CMK (cell line): ENCODE results near the gene ZNF469.

Source experiments
- DNase-seq: peaks from one replicate; pipeline ENCODE4 v3.0.0-alpha.2; 2010; ENCODE audit warnings: low read depth

Gene ZNF469

DNA sequence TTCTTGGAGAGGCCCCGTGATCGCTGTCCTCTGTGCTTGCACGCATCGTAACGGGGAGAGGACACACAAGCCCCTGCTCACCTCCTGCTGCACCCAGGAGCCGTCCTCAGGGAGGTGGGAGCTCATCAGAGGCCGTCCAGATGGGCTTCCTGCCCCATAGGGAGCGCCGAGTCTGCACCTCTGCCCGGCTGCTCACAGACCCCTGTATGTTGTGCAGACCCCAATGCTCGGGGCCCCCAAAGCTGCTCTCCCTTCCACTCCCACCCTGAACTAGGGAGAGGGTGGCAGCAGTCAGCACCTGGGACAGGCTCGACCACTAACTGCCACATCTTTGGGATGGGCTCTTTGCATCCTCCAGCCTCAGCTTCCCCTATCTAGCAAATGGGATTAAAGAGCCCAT, 4.4 kb upstream of the ZNF469 start:
- no peak for DNase-seq

DNA sequence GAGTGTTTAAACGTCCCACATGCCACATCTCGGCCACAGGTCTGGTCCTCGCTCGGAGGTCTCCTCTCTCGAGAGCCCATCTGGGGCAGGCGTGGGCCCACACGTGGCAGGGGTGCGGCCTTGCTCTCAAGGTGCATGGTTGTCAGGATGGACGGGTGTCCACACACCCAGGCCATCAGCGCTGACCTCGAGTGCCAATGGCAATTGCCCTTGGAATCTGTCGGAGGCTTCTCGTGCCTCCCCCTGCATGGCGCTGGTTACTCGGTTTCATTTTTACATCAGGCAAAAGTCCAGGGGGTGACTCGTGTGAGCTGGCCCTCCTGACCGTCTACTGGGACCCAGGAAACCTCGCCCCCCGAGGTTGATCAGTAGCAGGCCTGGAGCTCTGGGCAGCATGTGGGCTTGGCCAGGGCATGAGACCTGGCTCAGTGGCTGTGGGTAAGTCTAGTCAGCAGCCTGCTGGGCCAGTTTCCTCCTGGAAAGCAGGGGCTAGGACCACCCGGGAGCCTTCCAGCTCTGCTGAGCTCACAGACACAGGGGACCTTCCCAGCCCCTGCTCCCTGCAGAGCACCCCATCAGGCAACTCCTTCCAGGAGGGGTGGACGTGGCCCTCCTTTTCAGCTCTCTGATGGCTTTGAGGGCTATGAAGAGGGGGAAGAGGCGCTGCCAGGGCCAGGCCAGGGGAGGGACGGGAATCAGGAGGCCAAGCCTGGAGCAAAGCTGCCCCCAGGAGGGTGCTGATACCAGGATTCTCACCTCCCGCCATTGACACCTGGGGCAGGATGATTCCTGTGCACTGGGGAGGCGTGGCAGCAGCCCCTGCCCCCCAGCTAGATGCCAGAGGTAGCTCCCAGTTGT, 3.7 kb upstream of the ZNF469 start:
- DNase-seq = no peak

DNA sequence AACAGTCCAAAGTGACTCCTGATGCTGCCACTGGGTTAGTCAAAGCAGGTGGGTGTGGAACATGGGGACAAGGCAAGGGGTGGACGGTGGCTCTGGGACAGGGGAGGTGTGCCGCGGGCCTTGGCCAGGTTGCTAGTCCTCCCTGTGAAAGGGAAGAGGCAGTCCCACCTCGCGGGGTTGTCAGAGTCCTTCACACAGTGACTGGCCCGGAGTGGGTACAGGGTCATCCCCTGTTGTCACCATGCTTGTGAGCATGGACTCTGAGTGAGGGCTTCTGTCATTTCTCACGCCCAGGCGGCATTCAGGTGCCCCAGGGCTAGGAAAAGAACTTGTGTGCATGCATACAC, 3.1 kb upstream of the ZNF469 start:
- DNase-seq = no peak

DNA sequence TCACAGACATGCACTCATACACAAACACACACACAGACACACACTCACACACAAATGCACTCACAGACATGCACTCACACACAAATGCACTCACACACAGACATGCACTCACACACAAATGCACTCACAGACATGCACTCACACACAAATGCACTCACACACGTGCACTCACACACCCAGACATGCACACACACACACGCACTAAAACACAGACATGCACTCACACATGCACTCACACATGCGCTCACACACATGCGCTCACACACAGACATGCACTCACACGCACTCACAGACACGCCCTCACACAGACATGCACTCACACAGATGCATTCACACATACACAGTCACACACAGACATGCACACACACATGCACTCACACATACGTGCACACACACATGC, 2.7 kb upstream of the ZNF469 start:
- no peak for DNase-seq

DNA sequence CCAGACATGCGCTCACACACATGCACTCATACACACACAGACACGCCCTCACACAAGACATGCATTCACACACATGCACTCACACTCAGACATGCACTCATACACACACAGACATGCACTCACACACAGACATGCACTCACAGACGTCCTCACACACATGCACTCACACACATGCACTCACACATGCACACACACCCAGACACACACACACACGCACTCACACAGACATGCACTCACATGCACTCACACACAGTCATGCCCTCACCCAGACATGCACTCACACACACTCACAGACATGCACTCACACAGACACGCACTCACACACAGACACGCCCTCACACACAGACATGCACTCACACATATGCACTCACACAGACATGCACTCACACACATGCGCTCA, 2.1 kb upstream of the ZNF469 start:
- DNase-seq = no peak

DNA sequence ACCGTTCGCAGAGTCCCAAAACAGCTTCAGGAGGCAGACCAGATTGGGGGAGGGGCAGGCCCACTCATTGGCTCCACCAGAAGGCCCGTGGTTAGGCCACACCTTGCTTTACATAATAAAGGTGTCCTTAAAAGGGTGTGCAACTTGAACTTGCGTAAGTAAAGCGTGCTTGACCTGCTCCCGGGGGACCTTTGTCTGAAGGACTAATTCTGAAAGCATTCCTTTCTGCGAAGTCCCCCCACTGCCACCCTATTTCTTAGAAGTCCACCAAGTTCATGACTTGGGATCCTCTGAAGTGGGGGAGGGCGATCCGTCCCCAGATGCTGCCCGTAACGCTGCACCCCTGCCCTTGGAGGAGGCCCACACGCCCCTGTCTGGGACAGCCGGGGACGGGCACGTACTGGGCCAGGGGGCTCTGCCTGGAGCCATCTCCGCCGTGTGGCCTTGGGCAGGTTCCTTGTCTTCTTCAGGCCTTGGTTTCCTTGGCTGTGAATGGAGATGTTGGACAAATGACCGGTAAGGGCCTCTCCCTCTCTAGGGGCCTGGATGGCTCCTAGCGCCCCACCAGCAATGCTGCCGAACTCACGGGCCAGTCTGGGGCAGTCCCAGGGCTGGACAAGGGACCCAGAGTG, 823 bp upstream of the ZNF469 start:
- no peak for DNase-seq

DNA sequence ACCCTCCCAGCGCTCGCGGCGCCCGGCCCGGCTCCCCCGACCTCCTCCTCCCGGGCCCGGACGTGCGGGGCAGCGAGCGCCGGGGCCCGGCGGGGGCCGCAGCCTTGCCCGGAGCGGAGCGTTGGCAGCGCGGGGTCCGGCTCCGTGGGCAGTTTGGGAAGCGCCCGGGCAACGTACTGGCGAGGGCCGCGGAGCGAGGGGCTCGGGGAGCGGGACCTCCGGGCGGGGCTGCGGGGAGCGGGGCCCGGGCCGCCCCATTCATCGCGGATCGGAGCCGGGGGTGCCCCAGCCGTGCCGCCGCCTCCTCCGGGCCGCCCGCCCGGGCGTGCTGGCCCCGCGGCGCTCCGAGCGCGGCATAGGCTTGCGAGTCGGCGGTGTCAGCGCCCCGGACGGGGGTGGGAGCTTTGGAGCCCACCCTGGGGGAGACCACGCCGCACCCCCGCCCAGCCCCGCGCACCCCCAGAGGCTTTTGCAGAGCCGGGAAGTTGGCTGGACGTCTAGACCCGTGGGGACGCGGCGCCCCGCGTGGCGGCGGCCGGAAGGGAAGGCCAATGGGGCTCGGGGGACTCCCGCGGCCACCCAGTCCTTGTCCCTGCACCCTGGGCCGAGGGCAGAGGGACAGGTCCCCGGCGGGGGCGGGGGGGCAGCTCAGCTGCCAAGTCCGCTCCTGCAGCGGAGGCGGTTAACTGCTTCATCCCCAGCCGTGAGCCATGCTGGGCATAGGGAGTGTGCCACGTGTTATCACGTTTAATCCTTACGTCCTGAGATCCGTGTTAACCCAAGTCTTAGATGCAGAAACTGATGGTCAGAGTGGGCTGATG, 852 bp downstream of the ZNF469 start:
- DNase-seq = no peak

DNA sequence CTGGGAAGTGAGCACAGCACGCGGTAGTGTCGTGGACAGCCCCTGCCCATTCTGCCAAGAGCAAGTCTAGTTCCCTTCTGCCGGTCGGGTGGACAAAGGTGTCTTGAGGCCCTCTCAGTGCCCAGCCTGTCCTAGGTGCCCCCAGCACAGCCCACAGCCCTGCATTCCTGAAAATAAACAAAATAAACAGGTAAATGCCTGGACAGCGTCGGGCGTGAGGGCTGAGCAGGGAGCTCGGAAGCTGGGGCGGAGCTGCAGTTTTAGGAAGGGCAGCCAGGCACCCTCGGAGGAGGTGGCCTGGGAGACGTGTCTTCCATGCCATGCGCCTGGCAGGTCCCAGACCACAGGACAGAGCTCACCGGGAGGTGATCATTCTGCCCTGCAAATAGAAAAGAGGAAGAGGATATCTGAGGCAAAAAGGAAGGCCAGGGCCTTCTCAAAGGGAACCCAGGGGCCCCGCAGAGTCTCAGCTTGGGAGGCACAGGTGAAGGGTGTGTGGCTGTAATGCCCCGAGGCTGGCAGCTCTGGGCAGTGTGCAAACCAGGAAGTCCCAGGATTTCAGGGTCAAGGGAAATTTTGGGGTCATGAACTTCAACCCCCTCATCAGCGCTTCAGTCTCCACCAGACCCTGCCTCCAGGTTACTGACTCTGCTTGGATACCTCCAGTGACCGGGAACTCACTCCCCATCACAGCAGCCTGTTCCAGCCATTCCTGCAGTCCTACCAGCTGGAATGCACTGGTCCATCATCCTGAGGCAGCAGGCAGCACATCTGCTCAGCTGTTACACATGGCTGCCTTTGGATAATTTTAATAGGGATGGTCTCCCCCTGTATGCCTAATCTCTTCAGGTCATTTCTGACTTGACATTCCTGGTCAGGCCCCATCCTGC, 1.7 kb downstream of the ZNF469 start:
- no peak for DNase-seq

DNA sequence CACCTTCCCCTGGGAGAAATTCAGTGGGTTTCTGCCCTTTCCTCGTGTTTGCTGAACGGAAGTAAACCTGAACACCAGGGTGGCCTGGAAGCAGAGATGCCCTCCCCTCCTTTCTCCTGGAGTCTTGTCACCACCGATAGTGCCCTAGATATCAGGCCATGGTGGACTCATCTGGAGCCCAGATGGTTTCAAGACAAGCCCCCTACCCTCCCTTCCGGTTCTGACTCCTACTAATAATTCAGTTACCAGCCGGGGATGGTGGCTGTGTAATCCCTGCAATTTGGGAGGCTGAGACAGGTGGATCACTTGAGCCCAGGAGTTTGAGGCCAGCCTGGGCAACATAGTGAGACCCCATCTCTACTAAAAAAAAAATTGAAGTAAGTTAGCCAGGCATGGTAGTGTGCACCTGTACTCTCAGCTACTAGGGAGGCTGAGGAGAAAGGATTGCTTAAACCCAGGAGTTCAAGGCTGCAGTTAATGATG, 2.4 kb downstream of the ZNF469 start:
- DNase-seq = no peak

DNA sequence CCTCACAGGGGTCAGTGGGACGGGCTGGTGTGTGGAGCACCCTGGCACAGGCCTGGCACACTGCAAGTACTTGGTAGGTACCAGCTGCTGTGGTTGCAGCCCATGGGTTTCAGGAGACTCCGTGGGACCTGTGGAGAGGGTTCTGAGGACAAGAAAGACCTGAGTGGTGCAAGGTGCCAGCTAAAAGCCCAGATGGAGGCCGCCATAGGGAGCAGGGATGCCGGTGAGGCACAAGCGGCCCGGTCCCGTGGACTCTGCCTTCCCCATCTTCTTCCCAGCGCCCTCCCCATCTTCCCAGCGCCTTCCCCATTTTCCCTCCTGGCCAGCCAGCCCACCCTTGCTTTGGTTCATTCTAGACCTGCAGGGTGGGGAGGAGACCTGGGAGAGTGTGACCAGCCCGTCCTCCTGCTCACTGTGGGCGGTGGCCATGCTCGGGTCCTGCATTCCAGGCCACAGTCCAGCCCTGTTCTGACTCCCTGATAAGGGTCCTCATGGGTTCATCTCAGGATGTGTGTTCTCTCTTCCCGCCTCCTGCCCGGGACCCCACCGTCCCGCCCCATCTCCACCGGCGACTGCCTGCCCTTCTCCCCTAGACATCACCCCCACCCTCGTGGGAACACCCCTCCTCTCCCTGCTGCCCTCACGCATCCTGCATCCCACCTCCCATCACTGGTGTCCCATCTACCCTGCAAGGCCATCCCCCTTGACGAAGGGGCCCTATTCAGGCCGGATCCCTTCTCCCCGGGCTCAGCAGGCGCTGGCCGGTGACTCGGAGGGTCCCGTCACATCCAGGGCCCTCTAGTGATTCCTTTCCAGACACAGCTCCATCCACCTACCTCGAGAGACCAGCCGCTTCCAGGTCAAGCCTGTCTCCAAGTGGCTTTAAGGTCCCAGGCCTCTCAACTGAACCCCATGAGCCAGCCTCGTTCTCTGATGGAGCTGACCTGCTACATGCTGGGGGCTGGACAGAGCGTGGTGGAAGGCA, 3.4 kb downstream of the ZNF469 start:
- DNase-seq = no peak

DNA sequence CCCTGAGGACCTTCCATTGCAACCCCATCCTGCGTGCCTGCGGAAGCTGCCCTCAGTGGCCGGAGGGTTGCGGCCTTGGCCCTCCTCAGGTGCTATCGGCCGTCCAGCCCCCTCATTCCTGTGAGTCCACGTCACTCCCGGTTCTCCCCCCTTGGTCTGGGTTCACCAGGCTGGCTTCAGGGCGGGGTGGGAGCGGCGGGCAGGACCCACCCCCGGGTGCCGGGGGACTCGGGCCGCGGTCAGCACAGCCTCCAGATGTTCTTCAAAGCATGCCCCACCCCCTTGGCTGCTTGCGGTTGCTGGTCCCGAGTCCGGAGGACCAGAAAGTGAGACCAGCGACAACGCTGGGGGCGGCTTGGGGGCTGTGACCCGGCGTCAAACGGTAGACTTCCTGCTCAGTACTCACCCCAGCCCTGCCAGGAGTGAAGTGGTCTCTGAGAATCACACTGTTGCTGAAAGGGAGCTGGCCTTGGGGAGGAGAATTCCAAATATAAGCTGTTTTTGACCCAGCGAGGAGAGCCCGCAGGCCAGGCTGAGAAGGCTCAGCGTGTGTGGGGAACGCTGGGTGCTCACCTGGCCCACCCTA, 4.5 kb downstream of the ZNF469 start:
- no peak for DNase-seq

DNA sequence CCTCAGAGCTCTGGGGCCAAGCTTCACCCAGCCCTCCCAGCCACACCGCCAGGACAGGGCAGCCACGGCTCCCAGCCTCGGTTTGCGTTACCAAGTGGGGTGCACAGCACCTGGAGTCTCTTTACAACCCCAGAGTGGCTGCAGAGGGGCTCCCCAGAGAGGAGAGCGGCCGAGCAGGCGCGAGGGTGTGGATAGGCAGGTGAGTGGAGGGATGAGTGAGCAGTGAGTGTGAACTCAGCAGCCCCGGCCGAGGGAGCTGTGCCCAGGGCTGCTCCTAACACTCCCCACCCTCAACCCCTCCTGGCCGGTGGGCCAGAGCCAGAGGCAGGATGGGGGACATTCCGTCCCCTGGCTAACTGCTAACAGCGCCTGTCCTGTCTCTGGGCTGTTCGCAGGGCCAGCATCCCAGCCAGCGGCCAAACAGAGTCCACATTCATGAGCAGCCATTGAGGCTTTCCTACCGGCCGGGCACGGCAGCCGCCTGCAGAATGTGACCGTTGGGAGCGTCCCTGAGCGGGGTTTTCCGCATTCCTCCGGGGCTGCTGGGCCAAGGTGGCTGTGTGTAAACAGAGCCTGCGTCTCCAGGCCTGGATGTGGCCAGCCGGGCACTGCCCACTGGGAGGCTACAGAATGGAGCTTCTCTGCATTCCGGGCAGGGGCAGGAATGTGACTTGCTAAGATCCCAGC, 5.3 kb downstream of the ZNF469 start:
- DNase-seq = no peak

DNA sequence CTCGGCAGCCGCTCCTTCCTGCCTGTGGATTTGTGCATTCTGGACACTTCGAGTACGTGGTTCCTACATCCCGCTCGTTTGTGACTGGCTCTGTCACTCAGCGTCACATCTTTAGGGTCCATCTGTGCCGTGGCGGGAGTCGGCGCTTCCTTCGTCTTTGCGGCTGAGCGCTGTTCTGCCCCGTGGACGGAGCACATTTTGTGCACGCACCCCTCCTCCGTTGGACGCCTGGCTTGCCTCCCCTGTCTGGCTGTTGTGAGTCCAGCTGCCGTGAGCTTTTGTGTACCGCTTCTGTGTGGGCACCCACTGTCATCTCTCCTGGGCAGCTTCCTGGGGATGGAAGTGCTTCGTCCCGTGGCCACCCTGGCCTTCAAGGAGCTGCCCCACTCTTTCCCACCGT, 6.4 kb downstream of the ZNF469 start:
- no peak for DNase-seq

DNA sequence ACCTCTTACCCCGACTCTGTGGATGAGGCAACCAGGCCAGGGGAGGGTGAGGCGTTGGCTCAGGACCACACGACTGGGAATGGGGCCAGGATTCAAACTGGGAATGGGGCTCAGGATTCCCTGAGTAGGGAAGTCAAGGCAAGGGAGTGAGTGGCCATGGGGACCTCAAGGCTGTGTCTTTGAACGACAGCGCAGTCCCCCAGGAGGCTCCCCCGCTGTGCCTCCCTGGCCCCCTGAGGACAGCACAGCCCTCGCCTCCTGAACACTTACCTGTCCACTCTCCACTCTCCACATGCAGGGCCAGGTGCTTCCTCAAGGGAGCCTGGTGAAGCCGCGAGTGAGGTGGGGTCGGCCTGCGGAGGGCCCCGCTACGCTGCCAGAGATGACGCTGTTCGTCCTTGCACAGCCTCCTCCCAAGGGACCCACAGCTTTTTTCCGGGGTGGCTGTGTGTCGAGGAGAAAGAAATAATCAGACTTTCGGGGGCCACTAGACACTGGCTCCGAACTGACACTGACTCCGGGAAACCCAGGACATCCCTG, 6.9 kb downstream of the ZNF469 start:
- no peak for DNase-seq

DNA sequence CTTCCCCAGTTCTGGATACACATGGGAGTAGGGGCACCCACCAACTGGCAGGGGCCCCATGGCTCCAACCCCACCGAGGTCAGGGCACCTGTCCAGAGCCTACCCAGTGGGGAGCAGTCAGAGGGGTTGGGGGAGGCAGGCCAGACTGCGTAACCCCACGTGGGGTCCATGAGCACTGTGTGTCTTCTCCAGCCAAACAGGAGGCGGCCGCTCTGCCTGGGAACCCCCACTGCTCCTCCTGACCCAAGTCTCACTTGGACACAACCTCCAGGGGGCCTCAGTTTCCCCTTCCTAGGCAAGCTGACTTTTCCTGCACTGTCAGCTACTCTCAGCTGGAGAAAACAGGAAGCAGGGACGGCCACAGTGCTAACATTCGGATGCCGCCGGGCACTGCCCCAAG, 7.5 kb downstream of the ZNF469 start:
- no peak for DNase-seq

DNA sequence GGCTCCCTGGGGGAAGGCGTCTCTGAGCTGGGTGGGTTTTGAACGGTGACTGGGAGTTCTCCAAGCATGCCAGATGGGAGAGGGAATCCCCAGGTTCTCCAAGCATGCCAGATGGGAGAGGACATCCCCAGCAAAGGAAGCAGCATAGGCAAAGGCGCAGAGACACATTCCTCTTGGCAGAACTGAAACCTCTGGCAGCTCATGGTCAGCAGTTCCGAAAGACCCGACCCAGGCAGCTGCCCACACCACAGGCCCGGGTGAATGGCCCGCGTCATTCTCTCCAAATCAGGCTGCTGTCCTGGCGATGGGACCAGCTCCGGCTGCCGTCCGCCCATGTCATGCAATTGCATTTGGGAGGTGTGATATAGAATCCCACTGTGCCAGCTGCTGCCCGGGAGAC, 8.0 kb downstream of the ZNF469 start:
- no peak for DNase-seq

DNA sequence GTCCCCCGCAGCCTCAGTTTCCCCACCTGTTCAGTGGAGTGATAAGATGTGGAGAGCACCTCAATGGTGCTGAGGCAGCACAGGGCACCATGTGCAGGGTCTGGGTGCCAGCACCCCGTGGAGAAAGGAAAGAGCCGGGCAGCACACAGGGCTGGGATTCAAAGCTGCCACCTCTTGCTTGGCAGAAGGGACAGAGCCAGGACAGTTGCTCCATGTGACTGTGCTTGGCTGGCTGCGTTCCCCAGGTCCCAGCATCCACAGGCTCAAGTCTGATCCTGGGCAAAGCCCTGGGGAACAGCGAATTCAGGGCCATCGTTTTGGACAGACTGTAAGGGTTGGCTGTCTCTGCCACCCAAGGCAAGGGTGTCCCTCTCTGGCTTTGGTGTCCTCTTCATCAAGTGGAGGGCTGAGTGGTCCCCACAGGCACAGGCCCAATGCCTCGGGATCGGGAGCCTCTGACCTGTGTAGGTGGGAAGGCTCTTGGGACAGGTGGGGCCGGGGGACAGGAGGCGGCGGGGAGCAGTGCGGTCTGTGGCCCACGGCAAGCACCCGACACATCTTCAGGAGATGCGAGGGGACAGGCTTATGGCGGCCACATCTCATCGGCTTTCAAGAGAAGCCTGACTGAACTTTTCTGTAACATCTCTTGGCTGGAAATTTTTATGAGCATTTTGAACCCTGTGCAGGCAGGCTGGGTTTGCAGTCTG, 8.5 kb downstream of the ZNF469 start:
- no peak for DNase-seq

DNA sequence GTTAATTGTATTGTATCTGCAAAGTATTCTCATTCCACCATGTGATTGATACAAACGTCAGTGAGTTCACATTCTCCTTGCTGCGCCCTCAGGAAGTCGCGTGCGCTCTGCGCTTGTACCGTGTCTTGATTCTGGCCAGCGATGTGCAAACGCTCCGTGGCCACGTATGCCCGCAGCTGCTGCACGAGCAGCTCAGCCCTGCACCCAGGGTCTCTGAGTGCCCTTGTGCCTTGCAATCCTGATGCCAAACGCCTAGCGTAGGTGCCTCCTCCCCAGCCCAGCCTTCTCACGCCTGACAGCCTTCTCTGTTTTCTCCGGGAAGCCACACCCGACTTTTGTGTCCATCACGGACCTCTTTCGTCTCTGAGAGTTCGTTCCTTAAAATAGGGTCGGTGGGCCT, 9.4 kb downstream of the ZNF469 start:
- DNase-seq = no peak

DNA sequence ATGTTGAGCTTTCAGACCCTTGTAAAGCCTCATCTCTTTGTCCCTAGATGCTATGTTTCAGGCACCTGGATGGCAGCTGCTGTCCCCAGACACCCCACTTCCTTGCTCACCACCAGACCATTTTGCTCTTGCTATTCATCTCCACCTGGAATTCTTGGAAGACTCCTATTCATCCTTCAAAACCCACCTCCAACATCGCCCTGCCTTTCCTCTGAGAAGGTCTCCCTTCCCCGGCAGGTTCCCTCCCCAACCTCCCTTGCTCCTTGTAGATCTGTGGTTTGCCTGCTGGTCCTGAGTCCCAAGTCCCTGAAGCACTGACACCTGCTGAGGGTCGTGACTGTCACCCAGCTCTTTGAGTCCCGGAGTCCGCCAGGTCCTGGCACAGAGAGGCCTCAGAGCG, 9.9 kb downstream of the ZNF469 start:
- DNase-seq = no peak
